Natural killer cell treated with Interleukin-12 subunit alpha and Interleukin-12 subunit beta and Interleukin-15 and Interleukin-18, amount 100 ng/mL, for 72 hours (primary cell): ENCODE measurements around the gene NBPF26. TPM values are rescaled to one million over a fixed set of nuclear protein-coding genes. Genes with fewer than 3 reads are reported as not detected.

Experiments used
- total RNA-seq, 2 donors: library from RNA; stranded (reverse); gene quantifications; one replicate each; pipeline ENCODE4 v1.2.3, GENCODE V29; 2022

The NBPF26 gene
- total RNA-seq, 2 donors from 2014 or later, result 8.5 to 18.4 TPM

Other genes starting within 250 kb of the NBPF26 start
- gene PPIAL4A, start 165.8 kb downstream of the NBPF26 start, total RNA-seq, result not detected